DND-41 (cell line): ENCODE results near the gene SLC16A12.

ENCODE experiments used
- ATAC-seq: fragments of 200-7000 bp; cut with Tn5 transposase; 3 replicates; pipeline ENCODE4 v1.9.1; 2021; ENCODE audit warnings: low read depth; ENCODE audit not compliant: insufficient read depth
- DNase-seq: peaks from one replicate; pipeline ENCODE4 v3.0.0-alpha.2; 2020
- H2AFZ ChIP-seq: 2 replicates; pipeline ENCODE4 v1.6.0; 2012; ENCODE audit warnings: low read depth, low read length
- H3K27ac ChIP-seq: 2 replicates; pipeline ENCODE4 v1.5.1; 2012; ENCODE audit warnings: low read length, inconsistent platforms
- H3K27me3 ChIP-seq: fragments of 200-600 bp; sonication (generic); 2 replicates; pipeline ENCODE4 v1.6.0; 2012; ENCODE audit warnings: low read length, mild to moderate bottlenecking, inconsistent platforms; ENCODE audit not compliant: insufficient read depth, poor library complexity
- H3K36me3 ChIP-seq: 2 replicates; pipeline ENCODE4 v1.5.1; 2012; ENCODE audit warnings: low read length, inconsistent platforms; ENCODE audit not compliant: insufficient read depth
- H3K4me1 ChIP-seq: 2 replicates; pipeline ENCODE4 v1.5.1; 2012; ENCODE audit warnings: mild to moderate bottlenecking, low read length; ENCODE audit not compliant: insufficient read depth
- H3K4me2 ChIP-seq: 2 replicates; pipeline ENCODE4 v1.6.0; 2012; ENCODE audit warnings: mild to moderate bottlenecking, moderate library complexity, low read length, inconsistent platforms; ENCODE audit not compliant: insufficient read depth
- H3K4me3 ChIP-seq, 2 experiments: fragments of 200-600 bp in 1 of 2; shearing (Covaris generic) in 1 of 2; 2 replicates each; pipeline ENCODE4 v1.5.1; 2012 to 2016; ENCODE audit warnings: inconsistent platforms in 2 of 2, low read length in 2 of 2, mild to moderate bottlenecking in 2 of 2, low read depth in 1 of 2, moderate library complexity in 1 of 2
- H3K79me2 ChIP-seq: 2 replicates; pipeline ENCODE4 v1.6.0; 2012; ENCODE audit warnings: low read length, inconsistent platforms; ENCODE audit not compliant: insufficient read depth
- H3K9ac ChIP-seq: 2 replicates; pipeline ENCODE4 v1.6.0; 2012; ENCODE audit warnings: low read depth, mild to moderate bottlenecking, inconsistent platforms, low read length, moderate library complexity
- H3K9me3 ChIP-seq: 2 replicates; pipeline ENCODE4 v1.5.1; 2012; ENCODE audit warnings: low read length, moderate library complexity, mild to moderate bottlenecking, inconsistent platforms; ENCODE audit not compliant: insufficient read depth, severe bottlenecking
- H4K20me1 ChIP-seq: 2 replicates; pipeline ENCODE4 v1.6.0; 2012; ENCODE audit warnings: low read length; ENCODE audit not compliant: insufficient read depth
- EZH2 ChIP-seq: IDR thresholded peaks from 3 replicates; pipeline ENCODE4 v1.6.1; 2012; ENCODE audit warnings: borderline replicate concordance, low read depth, mild to moderate bottlenecking, moderate library complexity, low read length, inconsistent platforms; ENCODE audit not compliant: severe bottlenecking
- TF ChIP-seq, protein P1 (sequence below): IDR thresholded peaks from 2 replicates; pipeline ENCODE4 v1.5.1; 2012; ENCODE audit warnings: borderline replicate concordance, low read length, moderate library complexity, mild to moderate bottlenecking; ENCODE audit not compliant: poor library complexity, severe bottlenecking; ENCODE audit errors: extremely low read depth

The SLC16A12 gene

DNA sequence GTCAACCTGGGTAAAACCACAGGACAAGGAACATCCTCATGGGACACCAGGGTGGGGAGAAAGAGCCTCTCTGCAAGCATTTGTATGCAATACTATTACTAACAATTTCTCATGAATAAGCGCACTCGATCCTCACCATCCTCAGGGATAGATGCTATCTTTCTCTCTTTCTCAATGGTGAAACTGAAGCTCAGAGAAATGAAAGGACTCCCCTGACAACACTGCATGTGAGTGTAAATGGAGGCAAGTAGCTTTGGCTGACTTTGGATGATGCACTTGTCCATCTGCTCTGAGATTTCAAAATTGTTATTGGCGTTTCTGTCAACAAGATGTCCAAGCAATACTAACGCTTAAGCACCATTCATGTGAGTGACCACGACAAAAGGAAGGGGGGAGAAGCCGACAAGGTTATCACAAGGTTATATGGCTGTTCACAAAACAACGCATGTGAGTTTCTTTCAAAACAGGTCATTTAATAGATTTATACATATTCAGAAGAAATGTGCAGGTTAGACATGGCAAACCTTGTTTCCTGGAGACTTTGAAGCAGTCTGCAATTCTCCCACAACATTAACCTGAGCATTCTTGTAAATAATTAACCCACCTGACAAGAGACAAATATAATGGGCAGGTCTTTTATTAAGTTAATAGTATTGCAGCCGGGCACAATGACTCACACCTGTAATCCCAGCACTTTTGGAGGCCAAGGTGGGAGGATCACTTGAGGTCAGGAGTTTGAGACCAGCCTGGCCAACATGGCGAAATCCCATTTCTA lies 67.0 kb downstream of the SLC16A12 start:
- Histone ChIP-seq H3K4me3 (no peak overlapping the region), H3K4me1 (no peaks in the 10 kb centered on the region), H4K20me1 (no peaks in the 10 kb centered on the region), H3K27me3 (peaks cover 13% of the 10 kb centered on the region), H3K4me2 (no peak overlapping the region), H3K9me3 (no peaks in the 10 kb centered on the region), H3K36me3 (no peaks in the 10 kb centered on the region), H3K9ac (no peak overlapping the region), H2AFZ (no peak overlapping the region), H3K79me2 (no peaks in the 10 kb centered on the region), H3K27ac (no peak overlapping the region)
- DNase-seq, result no peak
- no peak for ATAC-seq
- TF ChIP-seq EZH2, result no peak
- TF ChIP-seq, protein P1, sequence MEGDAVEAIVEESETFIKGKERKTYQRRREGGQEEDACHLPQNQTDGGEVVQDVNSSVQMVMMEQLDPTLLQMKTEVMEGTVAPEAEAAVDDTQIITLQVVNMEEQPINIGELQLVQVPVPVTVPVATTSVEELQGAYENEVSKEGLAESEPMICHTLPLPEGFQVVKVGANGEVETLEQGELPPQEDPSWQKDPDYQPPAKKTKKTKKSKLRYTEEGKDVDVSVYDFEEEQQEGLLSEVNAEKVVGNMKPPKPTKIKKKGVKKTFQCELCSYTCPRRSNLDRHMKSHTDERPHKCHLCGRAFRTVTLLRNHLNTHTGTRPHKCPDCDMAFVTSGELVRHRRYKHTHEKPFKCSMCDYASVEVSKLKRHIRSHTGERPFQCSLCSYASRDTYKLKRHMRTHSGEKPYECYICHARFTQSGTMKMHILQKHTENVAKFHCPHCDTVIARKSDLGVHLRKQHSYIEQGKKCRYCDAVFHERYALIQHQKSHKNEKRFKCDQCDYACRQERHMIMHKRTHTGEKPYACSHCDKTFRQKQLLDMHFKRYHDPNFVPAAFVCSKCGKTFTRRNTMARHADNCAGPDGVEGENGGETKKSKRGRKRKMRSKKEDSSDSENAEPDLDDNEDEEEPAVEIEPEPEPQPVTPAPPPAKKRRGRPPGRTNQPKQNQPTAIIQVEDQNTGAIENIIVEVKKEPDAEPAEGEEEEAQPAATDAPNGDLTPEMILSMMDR, result no peak

DNA sequence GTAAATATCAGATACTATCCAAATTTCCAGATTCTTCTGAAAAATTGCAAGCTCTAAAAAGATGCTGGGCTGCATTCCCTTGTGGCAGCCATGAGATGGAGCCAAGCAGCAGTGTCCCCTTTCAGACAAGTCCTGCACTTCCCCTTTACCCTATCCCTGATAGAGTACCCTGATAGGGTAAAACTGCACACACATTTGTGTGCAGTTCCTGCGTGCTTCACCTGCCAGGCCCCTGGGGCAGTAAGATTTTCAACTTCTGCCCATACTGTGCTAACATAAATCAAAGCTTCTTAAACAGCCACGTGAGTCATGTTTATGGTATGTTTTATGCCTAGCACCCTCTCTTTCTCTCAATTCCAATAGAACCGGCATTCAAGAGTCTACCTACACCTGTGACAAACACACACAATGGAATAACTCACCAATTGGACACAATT lies 68.8 kb downstream of the SLC16A12 start:
- no peak for TF ChIP-seq EZH2
- TF ChIP-seq, protein P1, result peak; percentile 24
- peaks cover 13% of the 10 kb centered on the region for H3K27me3 ChIP-seq
- no peaks in the 10 kb centered on the region for H3K9me3 ChIP-seq
- H3K27ac ChIP-seq, result no peak overlapping the region
- H4K20me1 ChIP-seq, result no peaks in the 10 kb centered on the region
- peak; percentile 35; the same call in 1 of the 3 replicates for ATAC-seq
- H3K4me3 ChIP-seq, result no peak overlapping the region
- no peak overlapping the region for H3K9ac ChIP-seq
- H3K4me2 ChIP-seq, result no peak overlapping the region
- no peak overlapping the region for H2AFZ ChIP-seq
- no peaks in the 10 kb centered on the region for H3K79me2 ChIP-seq
- no peak for DNase-seq
- H3K4me1 ChIP-seq, result no peaks in the 10 kb centered on the region
- no peaks in the 10 kb centered on the region for H3K36me3 ChIP-seq

DNA sequence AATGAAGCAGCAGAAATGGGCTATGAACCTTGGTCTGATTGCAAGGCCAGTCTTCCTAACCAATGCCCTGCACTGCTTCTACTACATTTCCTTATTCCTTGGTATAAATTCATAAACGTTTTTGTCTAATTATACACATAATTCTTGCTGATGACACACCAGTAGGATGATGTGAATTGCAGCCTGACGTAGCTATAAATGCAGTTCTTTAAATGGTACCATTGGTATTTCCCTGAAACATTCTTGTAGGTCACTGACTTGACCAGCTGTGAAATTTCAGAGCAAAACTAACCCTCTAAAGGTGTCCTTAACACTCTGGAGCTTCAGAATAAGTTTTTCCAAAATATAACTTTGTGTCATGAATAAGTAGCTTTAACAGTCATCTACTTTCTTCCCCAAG lies 70.2 kb downstream of the SLC16A12 start:
- ATAC-seq (no peak), DNase-seq (no peak)
- no peak for TF ChIP-seq EZH2
- TF ChIP-seq, protein P1, result no peak
- H3K27ac ChIP-seq, result no peak overlapping the region
- H3K4me1 ChIP-seq, result no peaks in the 10 kb centered on the region
- H3K79me2 ChIP-seq, result no peaks in the 10 kb centered on the region
- no peak overlapping the region for H3K4me2 ChIP-seq
- H3K36me3 ChIP-seq, result no peaks in the 10 kb centered on the region
- no peak overlapping the region for H3K9ac ChIP-seq
- no peaks in the 10 kb centered on the region for H4K20me1 ChIP-seq
- H3K27me3 ChIP-seq, result peaks cover 13% of the 10 kb centered on the region
- no peak overlapping the region for H3K4me3 ChIP-seq
- no peak overlapping the region for H2AFZ ChIP-seq
- H3K9me3 ChIP-seq, result no peaks in the 10 kb centered on the region
